Thyroid gland (tissue), 4 donors: Measurements from ENCODE around the gene C2CD4D.

Experiments
- CTCF ChIP-seq, 6 experiments: fragments of 200-600 bp in 3 of 6; fragments of 450-650 bp in 3 of 6; sonication (generic) in 3 of 6; IDR thresholded peaks; one replicate each; pipeline ENCODE4 v1.5.1; 2016 to 2019; ENCODE audit warnings: antibody characterized with exemption in 6 of 6, mild to moderate bottlenecking in 2 of 6, inconsistent platforms in 1 of 6, moderate library complexity in 1 of 6
- POLR2A ChIP-seq, 2 donors: fragments of 450-650 bp; IDR thresholded peaks; one replicate each; pipeline ENCODE4 v1.6.1; 2017; ENCODE audit warnings: antibody characterized with exemption in 2 of 2, mild to moderate bottlenecking in 2 of 2, moderate library complexity in 1 of 2

GRCh38 chr1:151819227-151819835 is 20.3 kb downstream of the C2CD4D start:
- TF ChIP-seq POLR2A (IDR thresholded peaks at IDR 0.05), result no peak
- TF ChIP-seq CTCF (IDR thresholded peaks at IDR 0.05), result no peak
